ENCODE results near the gene AATK.

The AATK gene

GRCh38 chr17:81128338-81128737 is 37.7 kb downstream of the AATK start:
- no peak for DNase-seq (ENCODE audit: low spot score)

- no peak for DNase-seq (ENCODE audit: low spot score)
Observed at GRCh38 chr17:81127526-81128177, 38.4 kb downstream of the AATK start.

GRCh38 chr17:81127133-81127455 is 38.9 kb downstream of the AATK start:
- no peak for DNase-seq (ENCODE audit: low spot score)

GRCh38 chr17:81126281-81127132 is 39.5 kb downstream of the AATK start:
- no peak for DNase-seq (ENCODE audit: low spot score)

- DNase-seq (ENCODE audit: low spot score), result no peak
Observed at GRCh38 chr17:81125573-81126081, 40.4 kb downstream of the AATK start.

- no peak for DNase-seq (ENCODE audit: low spot score)
Observed at GRCh38 chr17:81124377-81124776, 41.6 kb downstream of the AATK start.

- DNase-seq (ENCODE audit: low spot score), result no peak
Observed at GRCh38 chr17:81123052-81124048, 42.7 kb downstream of the AATK start.

GRCh38 chr17:81121841-81122733 is 43.9 kb downstream of the AATK start:
- no peak for DNase-seq (ENCODE audit: low spot score)

- DNase-seq (ENCODE audit: low spot score), result no peak
Observed at GRCh38 chr17:81120695-81121621, 45.1 kb downstream of the AATK start.

GRCh38 chr17:81120149-81120484 is 45.9 kb downstream of the AATK start:
- DNase-seq (ENCODE audit: low spot score), result no peak

- DNase-seq (ENCODE audit: low spot score), result peak; percentile 95
Observed at GRCh38 chr17:81119223-81120148, 46.5 kb downstream of the AATK start.

- DNase-seq (ENCODE audit: low spot score), result no peak
Observed at GRCh38 chr17:81118308-81119221, 47.5 kb downstream of the AATK start.

- no peak for DNase-seq (ENCODE audit: low spot score)
Observed at GRCh38 chr17:81117672-81118198, 48.3 kb downstream of the AATK start.

- DNase-seq (ENCODE audit: low spot score), result no peak
Observed at GRCh38 chr17:81116704-81117103, 49.3 kb downstream of the AATK start.

GRCh38 chr17:81115749-81116464 is 50.1 kb downstream of the AATK start:
- DNase-seq (ENCODE audit: low spot score), result no peak

GRCh38 chr17:81115219-81115618 is 50.8 kb downstream of the AATK start:
- DNase-seq (ENCODE audit: low spot score), result no peak
